HTERT RPE-1 (cell line): ENCODE results near the gene FFAR1.

Experiments used
- in situ Hi-C: fragments of 300-500 bp; cut with MboI; formaldehyde crosslinking; loops from 4 replicates; pipeline ENCODE4 v1.14.3; 2020; ENCODE audit warnings: low sequenced_read_pairs

Gene FFAR1

DNA sequence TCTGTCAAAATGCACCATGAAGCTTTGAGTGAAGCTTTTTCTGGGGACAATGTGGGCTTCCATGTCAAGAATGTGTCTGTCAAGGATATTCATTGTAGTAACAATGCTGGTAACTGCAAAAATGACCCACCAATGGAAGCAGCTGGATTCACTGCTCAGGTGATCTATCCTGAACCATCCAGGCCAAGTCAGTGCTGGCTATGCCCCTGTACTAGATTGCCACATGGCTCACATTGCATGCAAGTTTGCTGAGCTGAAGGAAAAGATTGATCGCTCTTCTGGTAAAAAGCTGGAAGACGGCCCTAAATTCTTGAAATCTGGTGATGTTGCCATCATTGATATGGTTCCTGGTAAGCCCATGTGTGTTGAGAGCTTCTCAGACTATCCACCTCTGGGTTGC lies 35.8 kb downstream of the FFAR1 start:
- in situ Hi-C loops, result no loop called here

DNA sequence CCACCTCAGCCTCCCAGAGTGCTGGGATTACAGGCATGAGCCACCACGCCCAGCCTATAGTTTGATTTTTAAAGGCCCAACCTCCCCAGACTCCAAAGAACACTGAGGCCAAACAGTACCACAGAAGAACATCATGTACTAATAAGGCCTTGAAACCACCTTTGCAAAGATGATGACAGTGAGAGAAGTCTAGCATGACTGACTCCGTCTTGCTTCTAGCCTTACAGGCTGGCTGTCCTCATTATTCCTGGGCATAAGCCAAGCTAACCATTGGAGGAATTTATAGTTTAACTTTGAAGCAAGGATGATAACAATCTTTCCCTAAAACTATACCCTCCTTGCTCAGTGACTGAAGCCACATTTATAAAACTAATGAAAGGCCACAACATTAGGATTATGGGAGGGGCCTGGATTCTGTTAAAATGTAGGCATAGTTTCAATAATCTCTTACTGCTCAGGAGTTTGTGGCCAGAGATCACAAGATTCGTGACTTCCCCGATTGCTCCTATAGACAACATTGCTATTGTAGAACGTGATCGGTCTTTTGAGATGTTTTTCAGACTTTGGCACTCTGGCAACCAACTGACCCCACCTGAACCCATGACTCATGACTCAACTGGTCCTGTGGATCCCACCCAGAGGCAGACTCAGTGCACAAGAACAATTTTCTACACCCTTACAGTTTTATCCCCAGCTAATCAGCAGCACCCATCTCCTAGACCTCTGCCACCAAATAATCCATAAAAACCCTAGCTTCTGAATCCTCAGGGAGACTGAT lies 40.8 kb downstream of the FFAR1 start:
- in situ Hi-C loops, result no loop called here

DNA sequence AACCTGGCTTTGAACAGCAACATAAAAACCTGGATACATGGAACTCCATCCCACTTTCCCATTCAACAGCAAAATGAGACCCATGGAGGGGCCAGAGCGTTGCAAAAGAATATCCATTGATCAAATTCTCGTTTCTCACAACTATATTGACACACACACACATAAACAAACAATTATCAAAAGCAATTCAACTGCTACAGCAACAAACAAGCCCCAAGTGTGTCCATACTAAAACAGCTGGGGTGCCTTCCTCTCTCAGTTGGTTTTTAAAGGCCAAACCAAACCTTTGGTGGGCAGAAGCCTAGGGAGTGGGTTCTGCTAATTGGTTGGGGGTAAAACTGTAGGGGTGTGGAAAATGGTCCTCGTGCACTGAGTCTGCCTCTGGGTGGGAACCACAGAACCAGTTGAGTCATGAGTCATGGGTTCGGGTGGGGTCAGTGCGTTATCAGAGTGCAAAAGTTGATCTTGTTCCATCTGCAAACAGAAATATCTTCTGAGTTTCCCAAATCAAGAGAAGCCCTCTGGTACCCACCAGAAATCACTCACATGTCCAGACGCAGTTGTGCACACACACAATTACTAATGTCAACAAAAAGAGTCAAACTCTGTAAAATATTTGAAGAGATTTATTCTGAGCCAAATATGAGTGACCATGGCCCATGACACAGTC lies 41.6 kb downstream of the FFAR1 start:
- in situ Hi-C loops, result no loop called here

DNA sequence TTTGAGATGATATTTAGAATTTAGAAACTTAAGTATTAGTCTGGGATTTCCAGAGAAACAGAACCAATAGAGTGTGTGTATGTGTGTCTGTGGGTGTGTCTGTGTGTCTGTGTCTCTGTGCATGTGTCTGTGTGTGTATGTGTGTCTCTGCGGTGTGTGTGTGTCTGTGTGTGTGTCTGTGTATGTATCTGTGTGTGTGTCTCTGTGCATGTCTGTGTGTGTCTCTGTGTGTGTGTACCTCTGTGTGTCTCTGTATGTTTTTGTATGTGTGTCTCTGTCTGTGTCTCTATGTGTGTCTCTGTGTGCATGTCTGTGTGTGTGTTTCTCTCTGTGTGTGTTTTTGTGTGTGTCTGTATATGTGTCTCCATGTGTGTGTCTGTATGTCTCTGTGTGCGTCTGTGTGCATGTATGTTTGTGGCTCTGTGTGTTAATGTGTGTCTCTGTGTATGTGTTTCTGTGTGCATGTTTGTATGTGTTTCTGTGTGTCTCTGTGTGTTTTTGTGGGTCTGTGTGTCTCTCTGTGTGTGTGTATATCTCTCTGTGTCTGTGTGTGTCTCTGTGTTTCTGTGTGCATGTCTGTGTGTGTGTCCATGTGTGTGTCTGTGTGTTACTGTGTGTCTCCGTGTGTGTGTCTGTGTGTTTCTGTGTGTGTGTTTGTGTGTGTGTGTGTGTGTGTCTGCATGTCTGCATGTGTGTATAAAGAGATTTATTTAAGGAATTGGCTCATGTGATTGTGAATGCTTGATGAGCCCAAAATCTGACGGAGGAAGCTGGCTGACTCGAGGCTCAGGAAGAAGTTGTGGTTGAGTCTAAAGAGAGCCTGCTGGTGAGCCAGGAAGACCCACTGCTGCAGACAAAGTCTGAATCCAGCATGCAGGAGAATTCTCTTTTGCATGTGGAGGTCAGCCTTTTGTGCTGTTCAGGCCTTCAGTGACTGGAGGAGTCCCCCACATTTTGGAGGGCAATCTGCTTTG lies 45.3 kb downstream of the FFAR1 start:
- in situ Hi-C loops, result no loop called here

GRCh38 chr19:35395382-35396199 lies 47.9 kb downstream of the FFAR1 start:
- in situ Hi-C loops, result no loop called here

GRCh38 chr19:35396240-35396885 lies 48.7 kb downstream of the FFAR1 start:
- in situ Hi-C loops, result no loop called here

GRCh38 chr19:35397064-35397463 lies 49.4 kb downstream of the FFAR1 start:
- in situ Hi-C loops, result no loop called here
